Measurements from ENCODE around the gene CYREN. TPM values are rescaled to one million over a fixed set of nuclear protein-coding genes. Genes with fewer than 3 reads are reported as not detected.

CYREN gene
- total and polyA plus RNA-seq, 2 of the 13 experiments (the other 11 are each of a cell fraction or from before 2014, with no cell fraction given) = 20.7 to 60.7 TPM

GRCh38 chr7:135211179-135211945, 40.9 kb upstream of the CYREN start, which contains the start of gene WDR91 (continued):
- peak; percentile 91 for TF ChIP-seq YY1 (IDR thresholded peaks at IDR 0.05; ENCODE audit: insufficient read depth, insufficient replicate concordance, low read depth, low read length)
- TF ChIP-seq BCL3 (CRISPR knock-in tag; IDR thresholded peaks at IDR 0.05) = peak; percentile 75; the same call in 1 of the 2 replicates
- TF ChIP-seq ZBTB14 (CRISPR knock-in tag; IDR thresholded peaks at IDR 0.05) = no peak
- peak; percentile 46; the same call in 1 of the 2 replicates for TF ChIP-seq NRL (CRISPR knock-in tag; IDR thresholded peaks at IDR 0.05; ENCODE audit: borderline replicate concordance)
- TF ChIP-seq ZNF276 (CRISPR knock-in tag; IDR thresholded peaks at IDR 0.05; ENCODE audit: low read depth) = 0 out of 2 replicates have a peak, but pooled peaks have one; percentile 63
- TF ChIP-seq IRF2 (CRISPR knock-in tag; IDR thresholded peaks at IDR 0.05) = peak; percentile 45; the same call in 1 of the 2 replicates
- TF ChIP-seq BCLAF1 (IDR thresholded peaks at IDR 0.05) = no peak
- no peak for TF ChIP-seq TOE1 (CRISPR knock-in tag; IDR thresholded peaks at IDR 0.05)
- no peak for TF ChIP-seq GFI1 (CRISPR knock-in tag; IDR thresholded peaks at IDR 0.05; ENCODE audit: borderline replicate concordance)
- 0 out of 2 replicates have a peak, but pooled peaks have one; percentile 16 for TF ChIP-seq ZNF768 (CRISPR knock-in tag; IDR thresholded peaks at IDR 0.05)
- no peak for TF ChIP-seq GTF2F1 (IDR thresholded peaks at IDR 0.05; ENCODE audit: low read length)
- TF ChIP-seq ZNF138 (CRISPR knock-in tag; IDR thresholded peaks at IDR 0.05; ENCODE audit: low read depth) = no peak
- peak; percentile 38; the same call in 1 of the 3 replicates for TF ChIP-seq MXI1 (IDR thresholded peaks at IDR 0.05; ENCODE audit: borderline replicate concordance, low read depth, low read length)
- TF ChIP-seq SP5 (CRISPR knock-in tag; IDR thresholded peaks at IDR 0.05; ENCODE audit: borderline replicate concordance, low read depth) = 0 out of 2 replicates have a peak, but pooled peaks have one; percentile 55
- TF ChIP-seq ZNF280D (CRISPR knock-in tag; IDR thresholded peaks at IDR 0.05) = no peak
- no peak for TF ChIP-seq ZNF550 (CRISPR knock-in tag; IDR thresholded peaks at IDR 0.05; ENCODE audit: borderline replicate concordance)
- TF ChIP-seq ISX (CRISPR knock-in tag; conservative IDR thresholded peaks at IDR 0.05) = no peak
- no peak for TF ChIP-seq ZFP41 (CRISPR knock-in tag; IDR thresholded peaks at IDR 0.05; ENCODE audit: borderline replicate concordance)
